Mononuclear cell (primary cell): Measurements from ENCODE around the gene RAB36. TPM values are rescaled to one million over a fixed set of nuclear protein-coding genes. Genes with fewer than 3 reads are reported as not detected.
A peak's percentile ranks its signal among the peaks of the same experiment; 100 is the strongest.

Source experiments
- H3K27me3 ChIP-seq: 2 replicates; pipeline ENCODE4 v1.6.0; 2011; ENCODE audit warnings: low read length, control low read depth; ENCODE audit not compliant: insufficient read depth
- H3K4me1 ChIP-seq: 2 replicates; pipeline ENCODE4 v1.5.1; 2011; ENCODE audit warnings: mild to moderate bottlenecking, low read length, control low read depth; ENCODE audit not compliant: insufficient read depth
- H3K4me3 ChIP-seq: 2 replicates; pipeline ENCODE4 v1.5.1; 2011; ENCODE audit warnings: mild to moderate bottlenecking, low read length, moderate library complexity
- H3K9me3 ChIP-seq: 2 replicates; pipeline ENCODE4 v1.5.1; 2011; ENCODE audit warnings: low read depth, mild to moderate bottlenecking, control low read depth, low read length
- total RNA-seq: library from RNA; depleted of rRNA; stranded (reverse); fragments of >200 nt; gene quantifications from one replicate; pipeline ENCODE4 v1.2.3, GENCODE V29; 2012

The RAB36 gene
- total RNA-seq, 1 donor, result not detected

DNA sequence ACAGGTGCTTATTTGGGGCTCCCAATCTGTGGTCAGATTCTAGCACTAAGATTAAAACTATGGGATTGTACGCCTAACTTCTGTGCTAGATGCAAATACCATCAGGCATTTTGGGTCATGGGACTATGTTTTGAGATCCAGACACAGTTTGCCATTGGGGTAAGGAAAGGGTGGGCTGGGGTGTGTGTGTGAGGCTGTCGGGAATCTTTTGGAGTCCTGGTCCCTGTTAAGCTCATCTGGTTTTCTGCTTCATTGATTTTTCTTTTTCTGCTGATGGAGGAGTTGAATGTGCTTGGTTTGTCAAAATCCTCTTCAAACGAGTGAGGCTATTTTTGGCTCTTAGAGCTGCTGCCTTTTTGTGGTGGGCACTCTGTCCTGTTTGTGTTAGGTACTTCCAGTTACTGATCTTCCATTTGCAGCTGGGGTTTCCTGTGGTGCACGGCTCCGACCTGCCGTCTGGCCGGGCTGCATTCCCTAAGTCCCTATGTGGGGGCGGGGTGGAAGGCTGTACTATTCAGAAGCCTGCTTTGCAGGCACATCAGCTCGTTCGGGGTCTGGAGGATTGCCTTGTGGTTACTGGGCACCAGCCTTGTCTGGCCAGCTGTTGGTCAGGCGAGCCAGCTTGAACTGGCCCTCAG lies 37.9 kb downstream of the RAB36 start:
- Histone ChIP-seq H3K9me3 (no peaks in the 10 kb centered on the region), H3K27me3 (no peaks in the 10 kb centered on the region), H3K4me3 (peak overlapping the region; percentile 53), H3K4me1 (peaks cover 76% of the 10 kb centered on the region)

DNA sequence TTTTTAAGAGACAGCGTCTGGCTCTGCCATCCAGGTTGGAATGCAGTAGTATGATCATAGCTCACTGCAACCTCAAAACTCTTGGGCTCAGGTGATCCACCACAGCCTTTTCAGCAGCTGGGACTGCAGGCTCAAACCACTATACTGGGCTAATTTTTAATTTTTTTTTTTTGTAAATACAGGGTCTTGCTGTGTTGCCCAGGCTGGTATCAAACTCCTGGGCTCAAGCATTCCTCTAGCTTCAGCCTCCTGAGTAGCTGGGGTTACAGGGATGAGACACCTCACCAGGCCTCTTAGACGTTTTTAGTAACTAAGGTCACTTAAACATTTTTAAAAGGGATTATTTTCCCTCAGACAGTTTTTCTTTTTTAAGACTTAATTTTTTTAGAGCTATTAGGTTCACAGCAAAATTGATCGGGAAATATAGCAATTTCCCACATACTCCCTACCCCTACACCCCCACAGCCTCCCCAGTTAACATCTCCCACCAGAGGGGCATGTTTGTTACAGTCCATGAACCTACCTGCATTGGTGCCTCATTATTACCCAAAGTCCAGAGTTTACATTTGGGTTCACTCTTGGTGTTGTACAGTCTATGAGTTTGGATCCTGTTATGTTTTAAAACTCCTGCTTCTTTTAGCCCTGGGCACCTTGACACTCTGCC lies 39.0 kb downstream of the RAB36 start:
- peaks cover 65% of the 10 kb centered on the region for H3K4me1 ChIP-seq
- no peaks in the 10 kb centered on the region for H3K9me3 ChIP-seq
- no peak overlapping the region for H3K4me3 ChIP-seq
- H3K27me3 ChIP-seq, result no peaks in the 10 kb centered on the region

DNA sequence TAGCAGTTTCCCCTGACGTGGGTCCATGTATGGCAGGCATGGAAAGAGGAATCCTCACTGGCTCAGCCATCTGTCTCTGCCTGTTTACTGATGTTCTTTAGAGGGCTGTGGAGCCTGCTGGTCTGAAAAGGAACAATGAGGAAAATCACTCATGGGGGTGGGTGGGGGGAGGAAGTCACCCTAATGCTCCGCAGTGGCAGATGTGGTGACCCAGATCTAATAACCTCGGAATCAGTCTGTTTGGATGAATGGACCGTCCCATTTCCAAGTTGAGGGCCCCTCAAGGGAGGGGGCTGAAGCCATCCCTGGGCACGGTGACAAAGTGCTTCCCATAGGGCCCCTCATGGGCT lies 39.5 kb downstream of the RAB36 start:
- Histone ChIP-seq H3K4me1 (peaks cover 60% of the 10 kb centered on the region), H3K9me3 (no peaks in the 10 kb centered on the region), H3K27me3 (no peaks in the 10 kb centered on the region), H3K4me3 (no peak overlapping the region)

DNA sequence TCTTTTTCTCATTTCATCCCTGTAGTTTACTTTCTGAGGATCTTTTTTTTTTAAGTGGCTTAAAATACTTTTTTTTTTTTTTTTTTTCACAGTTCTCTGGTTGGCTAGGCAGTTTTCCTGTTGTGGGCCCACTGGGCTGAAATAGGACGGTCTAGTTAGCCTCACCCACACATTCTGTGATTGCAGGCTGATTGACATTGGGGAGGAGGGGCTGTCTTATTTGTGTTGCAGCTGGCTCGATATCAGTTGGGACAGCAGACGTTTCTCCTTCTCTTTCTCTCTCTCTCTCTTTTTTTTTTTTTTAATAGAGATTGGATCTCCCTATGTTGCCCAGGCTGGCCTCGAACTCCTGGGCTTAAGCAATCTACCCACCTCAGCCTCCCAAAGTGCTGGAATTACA lies 41.9 kb downstream of the RAB36 start:
- H3K4me1 ChIP-seq, result peaks cover 45% of the 10 kb centered on the region
- no peak overlapping the region for H3K4me3 ChIP-seq

DNA sequence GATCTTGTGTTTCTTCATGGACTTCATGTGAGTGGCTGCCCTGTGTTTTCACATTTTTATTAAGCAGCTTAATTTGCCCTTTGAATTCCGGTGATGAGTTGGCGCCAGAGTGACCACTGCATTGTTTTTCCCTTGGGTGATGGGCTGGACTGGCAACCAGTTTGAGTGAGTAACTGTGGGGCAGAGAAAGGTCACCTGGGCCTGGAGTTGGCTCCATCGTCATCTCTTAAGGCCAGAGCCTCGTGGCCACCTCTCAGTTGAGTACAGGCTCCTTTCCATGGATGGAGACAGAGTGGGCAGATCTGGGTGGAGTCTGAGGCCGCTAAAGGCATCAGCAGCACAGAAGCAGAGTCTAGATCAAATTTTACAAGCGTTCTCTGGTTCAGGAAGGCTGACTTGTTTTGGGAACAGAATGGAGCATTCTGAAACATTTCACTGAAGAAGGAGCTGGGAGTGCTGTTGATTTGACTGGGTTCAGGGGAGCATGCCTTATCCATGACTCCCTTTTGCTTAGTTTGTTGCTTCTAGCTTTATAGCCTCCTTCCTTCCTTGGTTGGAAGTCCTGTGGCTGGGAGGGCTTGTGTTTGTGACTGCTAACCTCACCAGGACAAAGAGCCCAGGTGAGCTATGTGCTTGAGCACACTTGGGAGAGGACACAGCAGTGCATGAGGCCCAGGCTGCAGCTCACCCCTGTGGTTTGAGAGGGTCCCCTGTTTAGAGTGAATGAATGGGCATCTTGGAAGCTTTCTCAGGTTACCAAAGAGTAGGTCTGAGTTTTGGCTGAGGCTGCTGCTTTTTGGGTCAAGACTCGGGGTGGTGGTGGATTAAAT lies 42.8 kb downstream of the RAB36 start:
- H3K4me1 ChIP-seq, result peaks cover 37% of the 10 kb centered on the region
- H3K27me3 ChIP-seq, result no peaks in the 10 kb centered on the region
- H3K4me3 ChIP-seq, result no peak overlapping the region
- no peaks in the 10 kb centered on the region for H3K9me3 ChIP-seq

More for the DNA sequence above, 41.9 kb downstream of the RAB36 start:
- no peaks in the 10 kb centered on the region for H3K27me3 ChIP-seq
- no peaks in the 10 kb centered on the region for H3K9me3 ChIP-seq

DNA sequence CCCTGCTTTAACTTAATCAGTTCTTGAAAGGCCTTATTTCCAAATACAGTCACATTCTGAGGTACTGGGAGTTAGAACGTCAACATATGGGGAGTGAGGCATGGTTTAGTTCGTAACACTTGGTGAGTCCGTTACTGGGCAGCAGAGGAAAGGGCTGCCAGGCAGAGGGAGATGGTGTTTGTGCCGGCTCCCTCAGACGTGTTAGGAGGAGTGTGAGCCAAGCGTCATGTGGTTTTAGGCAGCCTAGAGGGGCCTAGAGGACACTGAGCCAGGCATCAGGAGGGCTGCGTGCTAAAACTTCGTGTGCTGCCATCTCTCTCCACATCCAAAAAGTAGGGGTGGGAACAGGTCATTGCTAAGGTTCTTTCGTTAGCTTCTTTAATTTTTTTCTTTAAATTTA lies 45.2 kb downstream of the RAB36 start:
- Histone ChIP-seq H3K4me3 (no peak overlapping the region), H3K4me1 (peaks cover 14% of the 10 kb centered on the region), H3K9me3 (no peaks in the 10 kb centered on the region), H3K27me3 (no peaks in the 10 kb centered on the region)

DNA sequence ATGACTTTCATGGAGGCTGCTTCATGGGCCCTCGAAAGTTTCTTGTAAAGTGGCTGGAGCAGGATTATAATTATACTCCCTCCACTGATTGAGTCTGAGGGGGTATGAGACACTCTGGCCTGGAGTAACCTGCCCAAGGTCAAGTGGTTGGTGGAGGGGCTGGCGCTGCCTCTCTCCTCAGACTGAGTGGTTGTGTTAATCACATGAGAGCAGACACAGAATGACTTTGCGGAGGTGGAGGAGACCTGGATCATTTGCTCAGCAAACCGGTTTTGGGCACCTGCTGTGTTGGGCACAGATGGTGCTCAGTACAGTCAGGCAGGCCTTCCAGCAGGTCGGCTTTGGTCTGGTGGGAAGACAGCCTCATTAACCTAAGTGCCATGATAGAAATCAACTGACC lies 46.9 kb downstream of the RAB36 start:
- peaks cover 5% of the 10 kb centered on the region for H3K4me1 ChIP-seq
- no peak overlapping the region for H3K4me3 ChIP-seq
- H3K9me3 ChIP-seq, result no peaks in the 10 kb centered on the region
- no peaks in the 10 kb centered on the region for H3K27me3 ChIP-seq

DNA sequence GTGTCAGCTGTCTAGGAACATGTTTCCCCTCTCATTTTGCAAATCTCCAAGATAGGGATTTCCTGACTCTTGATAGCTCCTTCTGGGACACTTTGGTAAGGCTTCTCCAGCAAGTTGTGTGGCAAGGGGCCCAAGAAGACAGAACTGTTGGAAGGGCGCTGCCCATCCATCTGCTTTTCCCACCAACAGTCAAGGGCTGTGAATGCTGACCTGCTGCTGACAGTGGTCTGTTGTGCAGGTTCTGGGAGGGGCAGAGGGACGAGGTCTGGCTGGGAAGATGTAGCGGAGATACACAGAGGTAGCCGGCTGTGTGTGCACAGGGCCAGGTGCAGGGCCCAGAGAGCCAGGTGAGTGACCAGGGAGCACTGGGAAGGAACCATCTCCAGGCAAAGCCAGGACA lies 47.3 kb downstream of the RAB36 start:
- peaks cover 4% of the 10 kb centered on the region for H3K4me1 ChIP-seq
- H3K4me3 ChIP-seq, result no peak overlapping the region
- H3K27me3 ChIP-seq, result no peaks in the 10 kb centered on the region
- H3K9me3 ChIP-seq, result no peaks in the 10 kb centered on the region

DNA sequence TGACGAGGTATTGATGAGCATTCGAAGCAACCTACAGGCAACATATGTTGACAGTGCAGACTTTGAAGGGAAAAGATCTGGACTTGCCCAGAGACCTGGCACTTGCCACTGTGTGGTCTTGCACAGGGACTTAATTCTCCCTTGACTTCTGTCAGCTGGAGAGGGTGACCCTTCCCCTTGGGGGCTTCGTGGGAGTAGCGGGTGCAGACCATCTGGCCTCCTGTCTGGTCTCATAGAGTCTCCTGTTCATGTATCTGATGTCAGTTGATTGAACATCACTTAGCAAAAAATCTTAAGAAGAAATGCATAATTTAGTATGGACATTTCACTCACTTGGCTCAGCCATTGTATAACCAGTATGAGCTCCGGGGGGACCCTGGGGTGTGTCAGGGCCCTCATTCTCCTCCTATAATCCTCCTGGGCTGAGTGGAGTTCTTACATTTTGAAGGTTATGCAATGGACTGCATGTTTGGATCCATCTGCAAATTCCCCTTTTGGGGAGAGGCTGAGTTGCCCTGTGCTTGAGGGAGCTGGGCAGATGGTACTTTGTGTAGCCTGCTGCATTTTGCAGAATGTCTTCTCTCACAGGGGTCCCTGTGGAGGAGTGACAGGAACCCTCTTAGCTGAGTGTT lies 48.0 kb downstream of the RAB36 start:
- H3K4me1 ChIP-seq, result no peaks in the 10 kb centered on the region
- no peaks in the 10 kb centered on the region for H3K9me3 ChIP-seq
- no peak overlapping the region for H3K4me3 ChIP-seq

DNA sequence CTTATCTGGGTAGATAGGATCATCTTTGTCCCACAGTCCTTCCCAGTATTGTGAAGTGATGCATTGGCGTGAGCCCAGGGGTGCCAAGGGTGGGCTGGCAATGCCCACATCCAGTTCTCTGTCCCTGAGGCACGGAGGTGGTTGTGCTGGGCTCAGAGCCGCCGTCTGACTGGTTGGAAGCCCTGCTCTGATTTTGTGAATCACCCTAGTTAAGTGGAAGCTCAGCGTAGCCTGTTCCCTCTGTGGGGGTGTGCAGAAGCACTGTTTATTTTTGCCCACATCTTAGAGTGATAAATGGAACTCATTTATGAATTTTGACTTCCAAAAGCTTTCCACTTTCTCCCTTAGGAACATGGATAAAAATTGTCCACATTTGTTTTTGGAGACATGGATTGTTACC lies 48.6 kb downstream of the RAB36 start:
- Histone ChIP-seq H3K4me1 (no peaks in the 10 kb centered on the region), H3K4me3 (no peak overlapping the region), H3K27me3 (no peaks in the 10 kb centered on the region), H3K9me3 (no peaks in the 10 kb centered on the region)

More for the DNA sequence above, 48.0 kb downstream of the RAB36 start:
- H3K27me3 ChIP-seq, result no peaks in the 10 kb centered on the region

DNA sequence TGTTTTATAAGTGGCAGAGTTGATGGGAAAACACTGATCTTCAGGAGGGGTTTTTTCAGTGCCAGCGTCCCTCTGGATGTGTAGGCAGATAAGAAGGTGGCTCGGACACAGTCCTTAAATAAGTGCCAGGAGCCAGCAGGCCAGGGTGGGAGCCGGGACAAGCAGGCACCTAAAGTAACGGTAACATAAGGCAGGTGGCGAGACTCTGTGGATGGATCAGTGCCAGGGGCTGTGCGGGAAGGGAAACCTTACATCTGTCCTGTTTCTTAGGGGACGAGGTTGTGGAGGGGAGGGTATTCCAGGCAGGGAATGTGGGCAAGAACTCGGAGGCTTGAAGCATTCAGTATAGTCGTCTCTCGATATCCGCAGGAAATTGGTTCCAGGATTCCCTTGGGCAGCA lies 50.9 kb downstream of the RAB36 start:
- no peaks in the 10 kb centered on the region for H3K9me3 ChIP-seq
- no peaks in the 10 kb centered on the region for H3K27me3 ChIP-seq
- H3K4me1 ChIP-seq, result peaks cover 3% of the 10 kb centered on the region
- H3K4me3 ChIP-seq, result no peak overlapping the region

DNA sequence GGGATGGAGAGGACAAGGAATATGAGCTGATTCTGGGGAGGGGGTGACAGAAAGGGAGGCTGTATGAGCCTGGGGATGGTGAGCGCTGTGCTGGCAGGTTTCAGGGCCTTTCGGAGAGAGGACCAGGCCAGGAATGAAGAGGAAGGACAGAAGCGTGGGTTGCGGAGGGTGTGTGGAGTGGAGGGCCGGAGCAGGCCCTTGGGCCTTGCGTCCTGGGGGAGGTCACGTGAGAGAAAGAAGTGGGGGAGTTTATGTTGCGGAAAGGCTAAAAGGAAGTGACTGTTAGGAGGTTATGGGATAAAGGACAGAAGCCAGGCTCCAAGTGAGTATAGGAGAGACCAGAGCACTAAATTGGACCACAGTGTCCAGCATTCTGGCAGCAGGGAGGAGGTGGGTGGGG lies 52.6 kb downstream of the RAB36 start:
- Histone ChIP-seq H3K27me3 (no peaks in the 10 kb centered on the region), H3K4me3 (no peak overlapping the region), H3K9me3 (no peaks in the 10 kb centered on the region), H3K4me1 (peaks cover 3% of the 10 kb centered on the region)

DNA sequence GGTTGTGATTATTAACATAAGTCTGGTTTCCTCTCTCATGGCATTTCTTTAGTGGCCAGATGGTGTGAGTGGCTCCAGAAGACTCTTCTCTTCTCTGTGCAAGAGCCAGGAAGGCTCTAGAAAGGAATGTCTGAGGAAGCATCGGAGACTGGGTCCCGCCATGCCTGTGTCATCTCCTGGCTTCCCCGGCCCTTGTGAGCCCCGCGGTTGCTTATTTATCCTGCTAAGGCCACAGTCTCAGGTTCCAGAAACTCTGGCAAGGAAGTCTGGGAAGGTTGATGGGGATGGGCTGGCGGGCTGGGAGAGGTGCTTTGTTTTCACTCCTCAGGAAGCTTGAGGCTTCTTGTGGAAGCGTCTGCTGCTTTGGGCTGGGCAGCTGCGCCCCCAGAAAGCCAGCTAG lies 53.9 kb downstream of the RAB36 start:
- H3K4me3 ChIP-seq, result no peak overlapping the region
- H3K4me1 ChIP-seq, result peaks cover 3% of the 10 kb centered on the region
- no peaks in the 10 kb centered on the region for H3K27me3 ChIP-seq
- no peaks in the 10 kb centered on the region for H3K9me3 ChIP-seq

DNA sequence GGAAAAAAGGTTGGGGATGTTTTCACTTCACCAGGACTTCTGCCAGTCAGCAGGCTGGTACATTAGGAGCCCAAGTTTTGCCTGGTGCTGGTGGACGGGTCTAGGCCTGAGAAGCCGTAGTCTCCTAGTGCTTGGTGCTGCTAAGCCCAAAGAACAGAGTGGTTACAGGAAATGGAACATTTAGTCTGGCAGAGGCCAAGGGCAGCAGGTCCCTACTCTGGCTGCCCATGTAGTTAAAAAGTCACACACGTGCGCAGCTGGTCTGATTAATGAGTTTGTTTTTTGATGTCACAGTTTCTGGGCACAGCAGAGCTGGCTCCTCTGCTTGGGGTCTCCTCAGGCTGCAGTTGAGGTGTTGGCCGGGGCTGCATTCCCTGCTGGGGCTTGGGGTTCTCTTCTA lies 55.6 kb downstream of the RAB36 start:
- Histone ChIP-seq H3K9me3 (no peaks in the 10 kb centered on the region), H3K27me3 (no peaks in the 10 kb centered on the region), H3K4me3 (no peak overlapping the region), H3K4me1 (peaks cover 3% of the 10 kb centered on the region)

DNA sequence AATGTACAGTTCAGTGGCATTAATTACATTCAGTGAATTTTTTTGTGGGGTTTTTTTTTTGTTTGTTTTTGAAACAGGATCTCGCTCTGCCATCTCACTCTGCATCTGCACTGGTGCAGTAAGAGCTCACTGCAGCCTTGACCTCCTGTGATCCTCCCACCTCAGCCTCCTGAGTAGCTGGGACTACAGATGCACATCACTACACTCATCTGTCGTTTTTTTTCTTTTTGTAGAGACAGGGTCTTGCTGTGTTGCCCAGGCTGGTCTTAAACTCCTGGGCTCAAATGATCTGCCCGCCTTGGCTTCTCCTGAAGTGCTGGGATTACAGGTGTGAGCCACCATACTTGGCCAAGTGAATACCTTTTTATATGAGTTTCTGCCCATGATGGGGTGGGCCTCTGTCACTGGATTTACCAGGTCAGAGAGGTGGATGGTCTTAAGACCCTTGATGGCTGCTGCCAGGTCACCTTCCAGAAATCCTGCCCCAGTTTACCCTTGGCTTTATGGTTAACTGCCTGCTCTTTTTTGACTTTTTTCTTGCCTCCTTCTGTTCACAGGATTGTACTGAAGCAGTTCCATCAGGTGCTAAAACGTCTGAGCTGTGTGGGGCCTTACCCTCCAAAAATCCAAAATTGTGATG lies 57.7 kb downstream of the RAB36 start:
- Histone ChIP-seq H3K4me1 (peaks cover 3% of the 10 kb centered on the region), H3K4me3 (no peak overlapping the region), H3K27me3 (no peaks in the 10 kb centered on the region), H3K9me3 (no peaks in the 10 kb centered on the region)
